Stomach smooth muscle (tissue), 2 donors: ENCODE measurements around the gene ZFAND4.

Source experiments
- H3K27ac ChIP-seq: one replicate; pipeline ENCODE4 v1.7.0; 2013; ENCODE audit warnings: mild to moderate bottlenecking, low read length, inconsistent platforms
- H3K27me3 ChIP-seq, 2 donors: one replicate each; pipeline ENCODE4 v1.7.0; 2013; ENCODE audit warnings: low read length in 2 of 2; ENCODE audit not compliant: insufficient read depth in 2 of 2, control insufficient read depth in 1 of 2
- H3K36me3 ChIP-seq, 2 donors: one replicate each; pipeline ENCODE4 v1.7.0; 2013; ENCODE audit warnings: low read length in 2 of 2; ENCODE audit not compliant: control insufficient read depth in 2 of 2, insufficient read depth in 2 of 2
- H3K4me1 ChIP-seq: one replicate; pipeline ENCODE4 v1.7.0; 2013; ENCODE audit warnings: low read length; ENCODE audit not compliant: control insufficient read depth, insufficient read depth
- H3K4me3 ChIP-seq, 2 donors: one replicate each; pipeline ENCODE4 v1.7.0; 2013; ENCODE audit warnings: low read length in 2 of 2
- H3K9ac ChIP-seq, 2 donors: one replicate each; pipeline ENCODE4 v1.7.0; 2013; ENCODE audit warnings: low read length in 2 of 2, mild to moderate bottlenecking in 1 of 2
- H3K9me3 ChIP-seq, 2 donors: one replicate each; pipeline ENCODE4 v1.7.0; 2013; ENCODE audit warnings: low read length in 2 of 2; ENCODE audit not compliant: control insufficient read depth in 2 of 2
- donor health status: healthy.
- donor health status: Pancreatic carcinoma.

The ZFAND4 gene

GRCh38 chr10:45589868-45590267 lies 82.7 kb downstream of the ZFAND4 start:
- H3K4me3 ChIP-seq: no peak overlapping the region
- H3K9me3 ChIP-seq: no peaks in the 10 kb centered on the region
- no peaks in the 10 kb centered on the region for H3K27me3 ChIP-seq
- no peak overlapping the region for H3K27ac ChIP-seq
- H3K9ac ChIP-seq: no peak overlapping the region
- H3K4me1 ChIP-seq: peaks cover 11% of the 10 kb centered on the region
- H3K36me3 ChIP-seq: no peaks in the 10 kb centered on the region

- H3K9me3 ChIP-seq: no peaks in the 10 kb centered on the region
- no peak overlapping the region for H3K27ac ChIP-seq
- H3K27me3 ChIP-seq: no peaks in the 10 kb centered on the region
- peaks cover 11% of the 10 kb centered on the region for H3K4me1 ChIP-seq
- H3K36me3 ChIP-seq: no peaks in the 10 kb centered on the region
- H3K4me3 ChIP-seq: no peak overlapping the region
- no peak overlapping the region for H3K9ac ChIP-seq
Observed at GRCh38 chr10:45589009-45589408, 83.6 kb downstream of the ZFAND4 start.

GRCh38 chr10:45586028-45586824 lies 86.3 kb downstream of the ZFAND4 start:
- H3K4me3 ChIP-seq: no peak overlapping the region
- no peaks in the 10 kb centered on the region for H3K4me1 ChIP-seq
- no peak overlapping the region for H3K27ac ChIP-seq
- no peak overlapping the region for H3K9ac ChIP-seq
- no peaks in the 10 kb centered on the region for H3K27me3 ChIP-seq
- no peaks in the 10 kb centered on the region for H3K36me3 ChIP-seq
- H3K9me3 ChIP-seq: no peaks in the 10 kb centered on the region

- Histone ChIP-seq H3K27ac (no peak overlapping the region), H3K9ac (no peak overlapping the region), H3K9me3 (no peaks in the 10 kb centered on the region), H3K4me3 (no peak overlapping the region), H3K27me3 (no peaks in the 10 kb centered on the region), H3K36me3 (no peaks in the 10 kb centered on the region), H3K4me1 (peaks cover 5% of the 10 kb centered on the region)
Observed at GRCh38 chr10:45585131-45585530, 87.4 kb downstream of the ZFAND4 start.

- no peaks in the 10 kb centered on the region for H3K9me3 ChIP-seq
- no peak overlapping the region for H3K9ac ChIP-seq
- H3K27me3 ChIP-seq: no peaks in the 10 kb centered on the region
- peaks cover 5% of the 10 kb centered on the region for H3K4me1 ChIP-seq
- H3K27ac ChIP-seq: no peak overlapping the region
- H3K4me3 ChIP-seq: no peak overlapping the region
- no peaks in the 10 kb centered on the region for H3K36me3 ChIP-seq
Observed at GRCh38 chr10:45582386-45582781, 90.2 kb downstream of the ZFAND4 start.

GRCh38 chr10:45581582-45582385 lies 90.8 kb downstream of the ZFAND4 start:
- no peak overlapping the region for H3K27ac ChIP-seq
- no peak overlapping the region for H3K9ac ChIP-seq
- H3K36me3 ChIP-seq: no peaks in the 10 kb centered on the region
- H3K4me3 ChIP-seq: no peak overlapping the region
- H3K9me3 ChIP-seq: no peaks in the 10 kb centered on the region
- H3K4me1 ChIP-seq: peaks cover 5% of the 10 kb centered on the region
- H3K27me3 ChIP-seq: no peaks in the 10 kb centered on the region

GRCh38 chr10:45581216-45581549 lies 91.4 kb downstream of the ZFAND4 start:
- Histone ChIP-seq H3K4me1 (peaks cover 5% of the 10 kb centered on the region), H3K27me3 (no peaks in the 10 kb centered on the region), H3K9ac (no peak overlapping the region), H3K9me3 (no peaks in the 10 kb centered on the region), H3K27ac (no peak overlapping the region), H3K36me3 (no peaks in the 10 kb centered on the region), H3K4me3 (no peak overlapping the region)

- Histone ChIP-seq H3K9me3 (no peaks in the 10 kb centered on the region), H3K36me3 (no peaks in the 10 kb centered on the region), H3K4me1 (peaks cover 5% of the 10 kb centered on the region), H3K27ac (no peak overlapping the region), H3K4me3 (peak overlapping the region in 1 of 2 donors; percentile 8), H3K27me3 (no peaks in the 10 kb centered on the region), H3K9ac (no peak overlapping the region)
Observed at GRCh38 chr10:45580371-45581215, 92.0 kb downstream of the ZFAND4 start.

- Histone ChIP-seq H3K27ac (no peak overlapping the region), H3K36me3 (no peaks in the 10 kb centered on the region), H3K9ac (no peak overlapping the region), H3K9me3 (no peaks in the 10 kb centered on the region), H3K27me3 (no peaks in the 10 kb centered on the region), H3K4me1 (peaks cover 5% of the 10 kb centered on the region), H3K4me3 (no peak overlapping the region)
Observed at GRCh38 chr10:45578384-45578971, 94.1 kb downstream of the ZFAND4 start.

- no peaks in the 10 kb centered on the region for H3K9me3 ChIP-seq
- H3K27ac ChIP-seq: no peak overlapping the region
- H3K36me3 ChIP-seq: no peaks in the 10 kb centered on the region
- no peaks in the 10 kb centered on the region for H3K27me3 ChIP-seq
- no peak overlapping the region for H3K4me3 ChIP-seq
- H3K9ac ChIP-seq: no peak overlapping the region
- H3K4me1 ChIP-seq: peaks cover 5% of the 10 kb centered on the region
Observed at GRCh38 chr10:45575966-45576597, 96.5 kb downstream of the ZFAND4 start.
